Amygdala (tissue), 56 donors: ENCODE results near the gene HTT.
A peak's percentile ranks its signal among the peaks of the same experiment; 100 is the strongest.
"Not testable (repeated sequence)": the region's sequence is repeated elsewhere in the genome, so short reads cannot be mapped to it uniquely, and the experiment has no call there.

Source experiments
- DNase-seq, 56 donors: peaks; one replicate each; lab custom pipeline; 2025; lab: John Stamatoyannopoulos, UW

The HTT gene

GRCh38 chr4:3116955-3117354 lies 42.5 kb downstream of the HTT start:
- DNase-seq: no peak

GRCh38 chr4:3118312-3118711 lies 43.8 kb downstream of the HTT start:
- no peak for DNase-seq

GRCh38 chr4:3119464-3119863 lies 45.0 kb downstream of the HTT start:
- no peak for DNase-seq

- no peak for DNase-seq
These were observed 46.6 kb downstream of the HTT start for GRCh38 chr4:3121110-3121509.

- no peak for DNase-seq
These were observed 47.1 kb downstream of the HTT start for GRCh38 chr4:3121596-3121995.

- DNase-seq: no peak
These were observed 47.6 kb downstream of the HTT start for GRCh38 chr4:3122081-3122563.

GRCh38 chr4:3123181-3123671 lies 48.7 kb downstream of the HTT start:
- DNase-seq: peak in 1 of 56 donors; percentile 20

- no peak for DNase-seq
These were observed 49.7 kb downstream of the HTT start for GRCh38 chr4:3124070-3124767.

GRCh38 chr4:3127112-3127511 lies 52.6 kb downstream of the HTT start:
- DNase-seq: no peak

- no peak for DNase-seq
These were observed 53.6 kb downstream of the HTT start for GRCh38 chr4:3128058-3128457.

- no peak for DNase-seq
These were observed 54.5 kb downstream of the HTT start for GRCh38 chr4:3128976-3129375.

GRCh38 chr4:3130201-3130600 lies 55.7 kb downstream of the HTT start:
- no peak for DNase-seq

GRCh38 chr4:3130826-3131225 lies 56.3 kb downstream of the HTT start:
- DNase-seq: no peak

- DNase-seq: no peak
These were observed 59.7 kb downstream of the HTT start for GRCh38 chr4:3134201-3134600.

GRCh38 chr4:3135155-3136011 lies 60.9 kb downstream of the HTT start:
- DNase-seq: no peak

- no peak for DNase-seq
These were observed 62.0 kb downstream of the HTT start for GRCh38 chr4:3136454-3136853.

GRCh38 chr4:3137908-3138307 lies 63.4 kb downstream of the HTT start:
- no peak for DNase-seq

GRCh38 chr4:3145234-3145924 lies 70.9 kb downstream of the HTT start:
- DNase-seq: no peak

GRCh38 chr4:3148926-3149325 lies 74.4 kb downstream of the HTT start:
- no peak for DNase-seq

- DNase-seq: not testable (repeated sequence)
These were observed 76.8 kb downstream of the HTT start for GRCh38 chr4:3151238-3151637.

- no peak for DNase-seq
These were observed 82.9 kb downstream of the HTT start for GRCh38 chr4:3157366-3157765.
